ENCODE measurements around the gene LMF1. TPM values are rescaled to one million over a fixed set of nuclear protein-coding genes. Genes with fewer than 3 reads are reported as not detected.
A peak's percentile ranks its signal among the peaks of the same experiment; 100 is the strongest.
"Not testable (repeated sequence)": the region's sequence is repeated elsewhere in the genome, so short reads cannot be mapped to it uniquely, and the experiment has no call there.

LMF1 gene
- total RNA-seq, 3 donors from 2014 or later = 14.1 to 26.4 (median 21.4) TPM

GRCh38 chr16:889586-889985 lies 81.2 kb downstream of the LMF1 start:
- H3K36me3 ChIP-seq = no peaks in the 10 kb centered on the region
- TF ChIP-seq POLR2A (IDR thresholded peaks at IDR 0.05) = no peak
- no peak for TF ChIP-seq CTCF (IDR thresholded peaks at IDR 0.05)
- no peak for TF ChIP-seq POLR2AphosphoS5 (IDR thresholded peaks at IDR 0.05)

GRCh38 chr16:888901-889570 lies 81.7 kb downstream of the LMF1 start:
- Histone ChIP-seq H3K4me3 (no peak overlapping the region), H3K36me3 (no peaks in the 10 kb centered on the region), H3K9me3 (peaks cover 2 to 16% of the 10 kb centered on the region in 2 donors), H3K27me3 (no peaks in the 10 kb centered on the region), H3K27ac (no peak overlapping the region), H3K4me1 (no peaks in the 10 kb centered on the region)
- no peak for TF ChIP-seq POLR2A (IDR thresholded peaks at IDR 0.05)
- no peak for TF ChIP-seq POLR2AphosphoS5 (IDR thresholded peaks at IDR 0.05)
- TF ChIP-seq CTCF (IDR thresholded peaks at IDR 0.05) = no peak
- no peak for DNase-seq (ENCODE audit: low spot score in 2 of 2)
- intact Hi-C loops (cut with DNase I; ENCODE audit: low total_unique reads) = no loop called here

More at GRCh38 chr16:889586-889985, 81.2 kb downstream of the LMF1 start:
- intact Hi-C loops (cut with DNase I; ENCODE audit: low total_unique reads) = no loop called here
- Histone ChIP-seq H3K4me3 (no peak overlapping the region), H3K27me3 (no peaks in the 10 kb centered on the region), H3K4me1 (no peaks in the 10 kb centered on the region), H3K9me3 (peaks cover 2 to 11% of the 10 kb centered on the region in 2 donors), H3K27ac (no peak overlapping the region)
- no peak for DNase-seq (ENCODE audit: low spot score in 2 of 2)

- H3K27ac ChIP-seq; H3K27me3 ChIP-seq; H3K4me1 ChIP-seq; DNase-seq (ENCODE audit: low spot score in 2 of 2); intact Hi-C loops (cut with DNase I; ENCODE audit: low total_unique reads); H3K4me3 ChIP-seq; H3K36me3 ChIP-seq: not testable (repeated sequence)
- H3K9me3 ChIP-seq = peaks cover 2 to 22% of the 10 kb centered on the region in 2 donors
Measured at GRCh38 chr16:888456-888855, 82.3 kb downstream of the LMF1 start.

- no peaks in the 10 kb centered on the region for H3K4me1 ChIP-seq
- H3K27ac ChIP-seq = no peak overlapping the region
- DNase-seq (ENCODE audit: low spot score in 2 of 2) = no peak
- peaks cover 8 to 28% of the 10 kb centered on the region in 2 donors for H3K9me3 ChIP-seq
- H3K4me3 ChIP-seq = no peak overlapping the region
- no peaks in the 10 kb centered on the region for H3K27me3 ChIP-seq
- peaks cover 3% of the 10 kb centered on the region for H3K36me3 ChIP-seq
- intact Hi-C loops (cut with DNase I; ENCODE audit: low total_unique reads) = no loop called here
- no peak for TF ChIP-seq POLR2A (IDR thresholded peaks at IDR 0.05)
- no peak for TF ChIP-seq CTCF (IDR thresholded peaks at IDR 0.05)
- no peak for TF ChIP-seq POLR2AphosphoS5 (IDR thresholded peaks at IDR 0.05)
Measured at GRCh38 chr16:887846-888245, 82.9 kb downstream of the LMF1 start.

GRCh38 chr16:886802-887731 lies 83.7 kb downstream of the LMF1 start:
- H3K9me3 ChIP-seq = peaks cover 9 to 28% of the 10 kb centered on the region in 2 donors
- intact Hi-C loops (cut with DNase I; ENCODE audit: low total_unique reads) = no loop called here
- no peak for TF ChIP-seq POLR2AphosphoS5 (IDR thresholded peaks at IDR 0.05)
- no peak for TF ChIP-seq CTCF (IDR thresholded peaks at IDR 0.05)
- no peak for TF ChIP-seq POLR2A (IDR thresholded peaks at IDR 0.05)
- no peaks in the 10 kb centered on the region for H3K4me1 ChIP-seq
- peak overlapping the region in 1 of 2 donors; percentile 3 for H3K27ac ChIP-seq
- peak overlapping the region in 1 of 3 donors; percentile 45 for H3K4me3 ChIP-seq
- peaks cover 3% of the 10 kb centered on the region for H3K36me3 ChIP-seq
- no peaks in the 10 kb centered on the region for H3K27me3 ChIP-seq
- no peak for DNase-seq (ENCODE audit: low spot score in 2 of 2)
